NCI-H226 (cell line): ENCODE measurements around the gene SLC38A3.
"Not testable (repeated sequence)": the region's sequence is repeated elsewhere in the genome, so short reads cannot be mapped to it uniquely, and the experiment has no call there.

Experiments
- DNase-seq: peaks from one replicate; pipeline ENCODE4 v3.0.0-alpha.2; 2015

SLC38A3 gene

GRCh38 chr3:50235716-50236483, 30.8 kb downstream of the SLC38A3 start, which contains the start of gene GNAI2:
GNAI2 (plus strand) TSS chr3:50236204; CDS start chr3:50236336, 132 bp downstream.
- peak; percentile 86 for DNase-seq

GRCh38 chr3:50236484-50237132, 31.5 kb downstream of the SLC38A3 start:
- no peak for DNase-seq

GRCh38 chr3:50237133-50237651, 32.1 kb downstream of the SLC38A3 start:
- DNase-seq, result no peak

GRCh38 chr3:50237754-50238548, 32.9 kb downstream of the SLC38A3 start:
- DNase-seq, result peak; percentile 77

GRCh38 chr3:50238549-50239026, 33.5 kb downstream of the SLC38A3 start:
- DNase-seq, result no peak

GRCh38 chr3:50239649-50240048, 34.6 kb downstream of the SLC38A3 start:
- no peak for DNase-seq

- no peak for DNase-seq
Observed at GRCh38 chr3:50241163-50241562, 36.1 kb downstream of the SLC38A3 start.

- no peak for DNase-seq
Observed at GRCh38 chr3:50241713-50242380, 36.8 kb downstream of the SLC38A3 start.

- no peak for DNase-seq
Observed at GRCh38 chr3:50242381-50242770, 37.3 kb downstream of the SLC38A3 start.

GRCh38 chr3:50242851-50243542, 37.9 kb downstream of the SLC38A3 start:
- peak; percentile 61 for DNase-seq

- no peak for DNase-seq
Observed at GRCh38 chr3:50243543-50243895, 38.4 kb downstream of the SLC38A3 start.

- not testable (repeated sequence) for DNase-seq
Observed at GRCh38 chr3:50244813-50245212, 39.7 kb downstream of the SLC38A3 start.

GRCh38 chr3:50245251-50245745, 40.2 kb downstream of the SLC38A3 start:
- peak; percentile 64 for DNase-seq

- DNase-seq, result peak; percentile 37
Observed at GRCh38 chr3:50245831-50246516, 40.9 kb downstream of the SLC38A3 start.

- DNase-seq, result peak; percentile 96
Observed at GRCh38 chr3:50246517-50246954, 41.5 kb downstream of the SLC38A3 start.

- DNase-seq, result no peak
Observed at GRCh38 chr3:50248387-50248786, 43.3 kb downstream of the SLC38A3 start.

- no peak for DNase-seq
Observed at GRCh38 chr3:50249457-50249856, 44.4 kb downstream of the SLC38A3 start.

- DNase-seq, result no peak
Observed at GRCh38 chr3:50250514-50250913, 45.4 kb downstream of the SLC38A3 start.

- DNase-seq, result peak; percentile 94
Observed at GRCh38 chr3:50251220-50251619, 46.1 kb downstream of the SLC38A3 start.

GRCh38 chr3:50254577-50255250, 49.6 kb downstream of the SLC38A3 start:
- no peak for DNase-seq

GRCh38 chr3:50255251-50255615, 50.2 kb downstream of the SLC38A3 start:
- no peak for DNase-seq
